OCI-LY7 (cell line): Measurements from ENCODE around the gene PLCG1. TPM values are rescaled to one million over a fixed set of nuclear protein-coding genes. Genes with fewer than 3 reads are reported as not detected.
A peak's percentile ranks its signal among the peaks of the same experiment; 100 is the strongest.
"Not testable (repeated sequence)": the region's sequence is repeated elsewhere in the genome, so short reads cannot be mapped to it uniquely, and the experiment has no call there.

Source experiments
- BruUV-seq: library from RNA; stranded (reverse); fragments of 400-500 nt; replicated peaks from 2 replicates; lab custom pipeline; 2021; lab: Mats Ljungman, UMichigan
- CTCF ChIA-PET: fragments of 300-600 bp; sonication (Branson Sonifier 250); formaldehyde crosslinking; loops from one replicate; lab custom pipeline; 2022; ENCODE audit warnings: antibody characterized with exemption; ENCODE audit not compliant: unreplicated experiment; lab: Charles Lee
- POLR2A ChIA-PET: fragments of 300-600 bp; sonication (Branson Sonifier 250); formaldehyde crosslinking; loops from one replicate; lab custom pipeline; 2022; ENCODE audit warnings: antibody characterized with exemption; lab: Charles Lee
- DNase-seq: peaks from one replicate; pipeline ENCODE4 v3.0.0-alpha.2; 2015; ENCODE audit warnings: low spot score
- H2AFZ ChIP-seq: fragments of 200-600 bp; sonication (generic), shearing (Covaris generic); 2 replicates; pipeline ENCODE4 v1.6.1; 2014; ENCODE audit warnings: mild to moderate bottlenecking, antibody characterized with exemption, low read length, moderate library complexity
- H3K27ac ChIP-seq: fragments of 200-600 bp; sonication (generic); 2 replicates; pipeline ENCODE4 v1.5.1; 2014; ENCODE audit warnings: mixed run types, low read depth, mild to moderate bottlenecking, moderate library complexity, low read length, inconsistent platforms; ENCODE audit not compliant: poor library complexity, severe bottlenecking
- H3K36me3 ChIP-seq: fragments of 200-600 bp; sonication (generic); 2 replicates; pipeline ENCODE4 v1.6.1; 2014; ENCODE audit warnings: mild to moderate bottlenecking, antibody characterized with exemption, low read length, moderate library complexity, mixed read lengths; ENCODE audit not compliant: insufficient read depth
- H3K4me1 ChIP-seq: fragments of 200-600 bp; sonication (generic); 2 replicates; pipeline ENCODE4 v1.5.1; 2014; ENCODE audit warnings: mild to moderate bottlenecking, low read length; ENCODE audit not compliant: insufficient read depth, poor library complexity, severe bottlenecking
- H3K4me2 ChIP-seq: fragments of 200-600 bp; sonication (generic); 2 replicates; pipeline ENCODE4 v1.6.1; 2014; ENCODE audit warnings: mild to moderate bottlenecking, low read length
- H3K4me3 ChIP-seq: fragments of 200-600 bp; sonication (generic); 2 replicates; pipeline ENCODE4 v1.5.1; 2014; ENCODE audit warnings: mild to moderate bottlenecking, low read depth, low read length; ENCODE audit not compliant: poor library complexity, severe bottlenecking
- H3K79me2 ChIP-seq: fragments of 200-600 bp; sonication (generic); 2 replicates; pipeline ENCODE4 v1.6.1; 2016; ENCODE audit warnings: low read depth, mild to moderate bottlenecking, low read length, moderate library complexity, mixed read lengths; ENCODE audit not compliant: insufficient read depth
- H3K9me2 ChIP-seq: fragments of 200-600 bp; sonication (generic); 2 replicates; pipeline ENCODE4 v1.6.1; 2016; ENCODE audit warnings: mild to moderate bottlenecking, low read length, mixed read lengths; ENCODE audit not compliant: insufficient read depth
- H3K9me3 ChIP-seq: fragments of 200-600 bp; sonication (generic); 2 replicates; pipeline ENCODE4 v1.6.1; 2014; ENCODE audit warnings: mild to moderate bottlenecking, mixed run types, low read length, mixed read lengths
- H4K20me1 ChIP-seq: fragments of 200-600 bp; sonication (generic); 2 replicates; pipeline ENCODE4 v1.6.1; 2014; ENCODE audit warnings: mild to moderate bottlenecking, antibody characterized with exemption, low read length, moderate library complexity, mixed read lengths; ENCODE audit not compliant: insufficient read depth
- EZH2phosphoT487 ChIP-seq: fragments of 200-600 bp; sonication (generic); IDR thresholded peaks from 2 replicates; pipeline ENCODE4 v1.6.1; 2018; ENCODE audit warnings: low read depth, borderline replicate concordance, mild to moderate bottlenecking, mixed run types, antibody characterized with exemption, low read length, moderate library complexity, mixed read lengths
- intact Hi-C: fragments of 100-400 bp; cut with micrococcal nuclease; formaldehyde crosslinking; loops from one replicate; pipeline ENCODE4 v1.10.0; 2022; ENCODE audit not compliant: unreplicated experiment
- total RNA-seq, 2 experiments: library from RNA; depleted of rRNA in 1 of 2; stranded (reverse); fragments of >200 nt in 1 of 2; shearing (Covaris generic) in 1 of 2; gene quantifications; 2 replicates each; pipeline ENCODE4 v1.2.3, GENCODE V29; 2014 to 2022
- TF ChIP-seq, protein P1 (sequence below): fragments of 200-600 bp; sonication (generic); conservative IDR thresholded peaks from 2 replicates; pipeline ENCODE4 v1.5.1; 2014; ENCODE audit warnings: mild to moderate bottlenecking, antibody characterized with exemption, low read length, moderate library complexity, mixed read lengths

The PLCG1 gene
- total RNA-seq, 2 experiments from 2014 or later, result 103 to 121 TPM

- CTCF ChIA-PET, DNase-seq, intact Hi-C loops, H2AFZ ChIP-seq, H3K9me3 ChIP-seq, H3K4me3 ChIP-seq, H3K79me2 ChIP-seq, POLR2A ChIA-PET, BruUV-seq, H4K20me1 ChIP-seq, H3K9me2 ChIP-seq, H3K4me2 ChIP-seq, H3K27ac ChIP-seq, H3K4me1 ChIP-seq: not testable (repeated sequence)
- TF ChIP-seq, protein P1, sequence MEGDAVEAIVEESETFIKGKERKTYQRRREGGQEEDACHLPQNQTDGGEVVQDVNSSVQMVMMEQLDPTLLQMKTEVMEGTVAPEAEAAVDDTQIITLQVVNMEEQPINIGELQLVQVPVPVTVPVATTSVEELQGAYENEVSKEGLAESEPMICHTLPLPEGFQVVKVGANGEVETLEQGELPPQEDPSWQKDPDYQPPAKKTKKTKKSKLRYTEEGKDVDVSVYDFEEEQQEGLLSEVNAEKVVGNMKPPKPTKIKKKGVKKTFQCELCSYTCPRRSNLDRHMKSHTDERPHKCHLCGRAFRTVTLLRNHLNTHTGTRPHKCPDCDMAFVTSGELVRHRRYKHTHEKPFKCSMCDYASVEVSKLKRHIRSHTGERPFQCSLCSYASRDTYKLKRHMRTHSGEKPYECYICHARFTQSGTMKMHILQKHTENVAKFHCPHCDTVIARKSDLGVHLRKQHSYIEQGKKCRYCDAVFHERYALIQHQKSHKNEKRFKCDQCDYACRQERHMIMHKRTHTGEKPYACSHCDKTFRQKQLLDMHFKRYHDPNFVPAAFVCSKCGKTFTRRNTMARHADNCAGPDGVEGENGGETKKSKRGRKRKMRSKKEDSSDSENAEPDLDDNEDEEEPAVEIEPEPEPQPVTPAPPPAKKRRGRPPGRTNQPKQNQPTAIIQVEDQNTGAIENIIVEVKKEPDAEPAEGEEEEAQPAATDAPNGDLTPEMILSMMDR, result peak; percentile 54
- H3K36me3 ChIP-seq, result peaks cover 97% of the 10 kb centered on the region
These were observed 19.2 kb upstream of the PLCG1 start for GRCh38 chr20:41118159-41118558.

- intact Hi-C loops, result no loop called here
- no peak for DNase-seq
- TSS peak; percentile 8 for BruUV-seq
- H4K20me1 ChIP-seq, result no peaks in the 10 kb centered on the region
- CTCF ChIA-PET, result no interaction called here
- POLR2A ChIA-PET, result no interaction called here
- H2AFZ ChIP-seq, result no peak overlapping the region
- H3K79me2 ChIP-seq, result no peaks in the 10 kb centered on the region
- no peak for TF ChIP-seq EZH2phosphoT487
- TF ChIP-seq, protein P1, result no peak
- no peak overlapping the region for H3K4me2 ChIP-seq
- peaks cover 97% of the 10 kb centered on the region for H3K36me3 ChIP-seq
- no peak overlapping the region for H3K27ac ChIP-seq
- no peaks in the 10 kb centered on the region for H3K9me3 ChIP-seq
- no peak overlapping the region for H3K4me3 ChIP-seq
- no peaks in the 10 kb centered on the region for H3K9me2 ChIP-seq
- H3K4me1 ChIP-seq, result no peaks in the 10 kb centered on the region
These were observed 18.7 kb upstream of the PLCG1 start for GRCh38 chr20:41118632-41119031.

- intact Hi-C loops, result no loop called here
- POLR2A ChIA-PET, result interaction anchor here (0.7 kb wide), 1 partner anchor 41 kb away, joined by 3 read pairs; no protein-coding TSS in a partner anchor
These were observed 17.5 kb upstream of the PLCG1 start for GRCh38 chr20:41119614-41120561.

More at GRCh38 chr20:41119614-41120561, 17.5 kb upstream of the PLCG1 start:
- CTCF ChIA-PET, result no interaction called here
- BruUV-seq, result no TSS peak
- H3K4me2 ChIP-seq, result no peak overlapping the region
- peaks cover 96% of the 10 kb centered on the region for H3K36me3 ChIP-seq
- DNase-seq, result no peak
- H3K9me2 ChIP-seq, result no peaks in the 10 kb centered on the region
- H2AFZ ChIP-seq, result no peak overlapping the region
- H3K4me3 ChIP-seq, result no peak overlapping the region
- H3K4me1 ChIP-seq, result no peaks in the 10 kb centered on the region
- no peaks in the 10 kb centered on the region for H3K9me3 ChIP-seq
- H4K20me1 ChIP-seq, result no peaks in the 10 kb centered on the region
- no peaks in the 10 kb centered on the region for H3K79me2 ChIP-seq
- H3K27ac ChIP-seq, result no peak overlapping the region
- no peak for TF ChIP-seq EZH2phosphoT487
- TF ChIP-seq, protein P1, result no peak
